Panc1 (cell line): Measurements from ENCODE around the gene ITM2C. TPM values are rescaled to one million over a fixed set of nuclear protein-coding genes. Genes with fewer than 3 reads are reported as not detected.

Experiments used
- ATAC-seq: fragments of 200-7000 bp; cut with Tn5 transposase; 2 replicates; pipeline ENCODE4 v1.9.1; 2020; ENCODE audit warnings: mild to moderate bottlenecking, moderate library complexity
- BruUV-seq: library from RNA; stranded (reverse); fragments of 400-500 nt; replicated peaks from 2 replicates; lab custom pipeline; 2021; lab: Mats Ljungman, UMichigan
- CTCF ChIA-PET: fragments of 300-600 bp; sonication (Branson Sonifier 250); formaldehyde crosslinking; loops from one replicate; lab custom pipeline; 2022; ENCODE audit warnings: antibody characterized with exemption; lab: Charles Lee
- POLR2A ChIA-PET: fragments of 300-600 bp; sonication (Branson Sonifier 250); formaldehyde crosslinking; loops from one replicate; lab custom pipeline; 2022; ENCODE audit warnings: antibody characterized with exemption; lab: Charles Lee
- DNase-seq: peaks from one replicate; pipeline ENCODE4 v3.0.0-alpha.2; 2010; ENCODE audit warnings: low read depth, low spot score
- H3K27ac ChIP-seq: 2 replicates; pipeline ENCODE4 v1.5.1; 2011; ENCODE audit warnings: mild to moderate bottlenecking, low read length, inconsistent platforms
- H3K27me3 ChIP-seq: fragments of 200-500 bp; sonication (Bioruptor generic); 2 replicates; pipeline ENCODE4 v1.6.0; 2014; ENCODE audit warnings: low read length, inconsistent platforms; ENCODE audit not compliant: control insufficient read depth, insufficient read depth
- H3K36me3 ChIP-seq: fragments of 200-500 bp; sonication (Bioruptor generic); 2 replicates; pipeline ENCODE4 v1.5.1; 2014; ENCODE audit warnings: inconsistent platforms, mild to moderate bottlenecking, low read length, moderate library complexity; ENCODE audit not compliant: control insufficient read depth, insufficient read depth
- H3K4me1 ChIP-seq: 2 replicates; pipeline ENCODE4 v1.5.1; 2011; ENCODE audit warnings: inconsistent platforms, mild to moderate bottlenecking, low read length, moderate library complexity; ENCODE audit not compliant: control insufficient read depth, insufficient read depth
- H3K4me3 ChIP-seq, 2 experiments: 2 replicates each; pipeline ENCODE4 v1.5.1; 2011 to 2012; ENCODE audit warnings: low read depth in 2 of 2, low read length in 2 of 2, mild to moderate bottlenecking in 2 of 2, inconsistent platforms in 1 of 2, moderate library complexity in 1 of 2
- H3K9me3 ChIP-seq: fragments of 200-500 bp; sonication (Bioruptor generic); 2 replicates; pipeline ENCODE4 v1.5.1; 2014; ENCODE audit warnings: low read depth, mild to moderate bottlenecking, inconsistent platforms, low read length, moderate library complexity; ENCODE audit not compliant: control insufficient read depth, insufficient read depth
- POLR2AphosphoS5 ChIP-seq: IDR thresholded peaks from 2 replicates; pipeline ENCODE4 v1.6.1; 2012; ENCODE audit warnings: mild to moderate bottlenecking, low read depth, low read length, moderate library complexity
- SIN3A ChIP-seq: IDR thresholded peaks from 2 replicates; pipeline ENCODE4 v1.6.1; 2012; ENCODE audit warnings: low read depth, mild to moderate bottlenecking, low read length, moderate library complexity, borderline replicate concordance; ENCODE audit not compliant: insufficient read depth
- TCF7L2 ChIP-seq: IDR thresholded peaks from 2 replicates; pipeline ENCODE4 v1.6.1; 2011; ENCODE audit warnings: mild to moderate bottlenecking, low read depth, low read length, inconsistent platforms
- in situ Hi-C: cut with HindIII; loops from 2 replicates; pipeline ENCODE4 v1.10.0; 2016; ENCODE audit warnings: low sequenced_read_pairs, low pct_unique_long_range_greater_than_20kb
- intact Hi-C: fragments of 100-400 bp; cut with micrococcal nuclease; formaldehyde crosslinking; loops from one replicate; pipeline ENCODE4 v1.10.0; 2022; ENCODE audit not compliant: unreplicated experiment
- total RNA-seq: library from RNA; stranded (reverse); gene quantifications from one replicate; pipeline ENCODE4 v1.2.1, GENCODE V29; 2021; ENCODE audit not compliant: unreplicated experiment
- TF ChIP-seq, protein P1 (sequence below): fragments of 450-650 bp; IDR thresholded peaks from 2 replicates; pipeline ENCODE4 v1.5.1; 2017; ENCODE audit warnings: mild to moderate bottlenecking
- TF ChIP-seq, protein P2 (sequence below), 2 experiments: IDR thresholded peaks; 2 replicates each; pipeline ENCODE4 v1.6.1; 2011 to 2012; ENCODE audit warnings: low read depth in 2 of 2, control low read depth in 1 of 2, low read length in 1 of 2, mild to moderate bottlenecking in 1 of 2, moderate library complexity in 1 of 2; ENCODE audit not compliant: insufficient read depth in 1 of 2

ITM2C gene
- total RNA-seq, 1 experiment from 2014 or later: 114 TPM

DNA sequence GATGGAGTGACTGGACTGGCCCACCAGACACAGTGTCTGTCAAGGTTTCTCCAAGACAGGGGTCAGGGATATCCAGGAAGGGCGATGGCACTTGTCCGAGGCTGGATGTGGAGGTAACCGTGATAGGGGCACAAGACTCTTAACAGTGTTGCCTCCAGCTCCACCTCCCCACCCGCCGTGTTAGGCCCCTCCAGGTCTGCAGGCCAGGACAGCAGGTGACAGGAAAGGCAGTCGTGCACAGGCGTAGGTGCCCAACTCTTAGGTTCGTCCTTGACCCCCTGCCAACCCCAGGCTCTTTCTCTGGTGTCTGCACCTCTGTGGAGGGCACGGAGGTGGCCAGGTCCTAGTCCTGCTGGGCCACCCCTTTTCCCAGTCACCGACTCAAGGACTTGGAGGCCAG is 10.1 kb downstream of the ITM2C start:
- CTCF ChIA-PET: no interaction called here
- TF ChIP-seq, protein P1, sequence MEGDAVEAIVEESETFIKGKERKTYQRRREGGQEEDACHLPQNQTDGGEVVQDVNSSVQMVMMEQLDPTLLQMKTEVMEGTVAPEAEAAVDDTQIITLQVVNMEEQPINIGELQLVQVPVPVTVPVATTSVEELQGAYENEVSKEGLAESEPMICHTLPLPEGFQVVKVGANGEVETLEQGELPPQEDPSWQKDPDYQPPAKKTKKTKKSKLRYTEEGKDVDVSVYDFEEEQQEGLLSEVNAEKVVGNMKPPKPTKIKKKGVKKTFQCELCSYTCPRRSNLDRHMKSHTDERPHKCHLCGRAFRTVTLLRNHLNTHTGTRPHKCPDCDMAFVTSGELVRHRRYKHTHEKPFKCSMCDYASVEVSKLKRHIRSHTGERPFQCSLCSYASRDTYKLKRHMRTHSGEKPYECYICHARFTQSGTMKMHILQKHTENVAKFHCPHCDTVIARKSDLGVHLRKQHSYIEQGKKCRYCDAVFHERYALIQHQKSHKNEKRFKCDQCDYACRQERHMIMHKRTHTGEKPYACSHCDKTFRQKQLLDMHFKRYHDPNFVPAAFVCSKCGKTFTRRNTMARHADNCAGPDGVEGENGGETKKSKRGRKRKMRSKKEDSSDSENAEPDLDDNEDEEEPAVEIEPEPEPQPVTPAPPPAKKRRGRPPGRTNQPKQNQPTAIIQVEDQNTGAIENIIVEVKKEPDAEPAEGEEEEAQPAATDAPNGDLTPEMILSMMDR: no peak
- TF ChIP-seq POLR2AphosphoS5 (no peak), TCF7L2 (no peak), SIN3A (no peak)
- TF ChIP-seq, protein P2, sequence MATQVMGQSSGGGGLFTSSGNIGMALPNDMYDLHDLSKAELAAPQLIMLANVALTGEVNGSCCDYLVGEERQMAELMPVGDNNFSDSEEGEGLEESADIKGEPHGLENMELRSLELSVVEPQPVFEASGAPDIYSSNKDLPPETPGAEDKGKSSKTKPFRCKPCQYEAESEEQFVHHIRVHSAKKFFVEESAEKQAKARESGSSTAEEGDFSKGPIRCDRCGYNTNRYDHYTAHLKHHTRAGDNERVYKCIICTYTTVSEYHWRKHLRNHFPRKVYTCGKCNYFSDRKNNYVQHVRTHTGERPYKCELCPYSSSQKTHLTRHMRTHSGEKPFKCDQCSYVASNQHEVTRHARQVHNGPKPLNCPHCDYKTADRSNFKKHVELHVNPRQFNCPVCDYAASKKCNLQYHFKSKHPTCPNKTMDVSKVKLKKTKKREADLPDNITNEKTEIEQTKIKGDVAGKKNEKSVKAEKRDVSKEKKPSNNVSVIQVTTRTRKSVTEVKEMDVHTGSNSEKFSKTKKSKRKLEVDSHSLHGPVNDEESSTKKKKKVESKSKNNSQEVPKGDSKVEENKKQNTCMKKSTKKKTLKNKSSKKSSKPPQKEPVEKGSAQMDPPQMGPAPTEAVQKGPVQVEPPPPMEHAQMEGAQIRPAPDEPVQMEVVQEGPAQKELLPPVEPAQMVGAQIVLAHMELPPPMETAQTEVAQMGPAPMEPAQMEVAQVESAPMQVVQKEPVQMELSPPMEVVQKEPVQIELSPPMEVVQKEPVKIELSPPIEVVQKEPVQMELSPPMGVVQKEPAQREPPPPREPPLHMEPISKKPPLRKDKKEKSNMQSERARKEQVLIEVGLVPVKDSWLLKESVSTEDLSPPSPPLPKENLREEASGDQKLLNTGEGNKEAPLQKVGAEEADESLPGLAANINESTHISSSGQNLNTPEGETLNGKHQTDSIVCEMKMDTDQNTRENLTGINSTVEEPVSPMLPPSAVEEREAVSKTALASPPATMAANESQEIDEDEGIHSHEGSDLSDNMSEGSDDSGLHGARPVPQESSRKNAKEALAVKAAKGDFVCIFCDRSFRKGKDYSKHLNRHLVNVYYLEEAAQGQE (IDR thresholded peaks at IDR 0.05; ENCODE audit: insufficient read depth in 1 of 2, low read depth in 2 of 2, low read length in 1 of 2): no peak
- intact Hi-C loops: no loop called here

DNA sequence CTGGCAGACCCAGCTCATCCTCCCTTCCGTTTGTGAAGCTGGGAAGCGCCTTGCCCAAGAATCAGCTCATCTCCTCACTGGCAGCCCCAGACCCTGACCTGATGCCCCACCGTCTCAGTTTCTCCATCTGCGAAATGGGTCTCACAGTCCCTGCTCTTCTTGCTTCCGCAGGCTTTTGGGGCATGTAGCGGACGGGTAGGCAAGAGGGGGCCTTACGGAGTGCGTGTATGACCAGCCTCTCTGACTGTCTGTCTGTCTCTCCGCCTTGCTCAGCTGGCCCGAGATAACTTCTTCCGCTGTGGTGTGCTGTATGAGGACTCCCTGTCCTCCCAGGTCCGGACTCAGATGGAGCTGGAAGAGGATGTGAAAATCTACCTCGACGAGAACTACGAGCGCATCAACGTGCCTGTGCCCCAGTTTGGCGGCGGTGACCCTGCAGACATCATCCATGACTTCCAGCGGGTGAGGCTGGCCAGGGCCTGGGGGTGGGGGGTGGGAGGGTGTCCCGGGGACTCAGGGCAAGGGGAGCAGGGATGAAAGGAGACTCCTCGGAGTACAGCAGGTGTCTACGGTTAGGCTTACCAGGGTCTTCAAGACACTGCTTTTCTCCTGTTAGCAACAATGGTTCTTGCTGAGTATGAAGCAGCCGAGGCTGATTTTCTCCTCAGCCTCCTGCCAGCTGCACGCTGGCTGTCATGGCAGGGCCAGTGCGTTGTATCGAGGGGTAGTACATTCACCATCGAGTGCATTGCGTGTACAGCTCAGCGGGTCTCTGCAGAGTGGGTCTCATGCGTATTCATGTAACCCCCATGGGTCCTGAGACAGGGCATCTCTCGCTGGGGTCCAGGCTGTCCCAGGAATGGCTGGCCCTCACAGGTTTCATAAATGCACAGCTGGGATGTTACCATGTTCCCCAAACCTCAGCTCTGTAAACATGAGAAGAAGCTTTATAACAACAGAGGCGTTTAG is 10.9 kb downstream of the ITM2C start:
- Histone ChIP-seq H3K36me3 (no peaks in the 10 kb centered on the region), H3K27me3 (no peaks in the 10 kb centered on the region), H3K27ac (no peak overlapping the region), H3K9me3 (no peaks in the 10 kb centered on the region), H3K4me1 (peaks cover 15% of the 10 kb centered on the region), H3K4me3 (no peak overlapping the region)
- no TSS peak for BruUV-seq
- ChIA-PET CTCF (no interaction called here), POLR2A (interaction anchor here (0.5 kb wide), 1 partner anchor 8 kb away, joined by 3 read pairs; no protein-coding TSS in a partner anchor)
- ATAC-seq (no peak), DNase-seq (no peak)
- TF ChIP-seq SIN3A (no peak), TCF7L2 (no peak), POLR2AphosphoS5 (no peak)
- TF ChIP-seq, protein P1: no peak
- TF ChIP-seq, protein P2 (IDR thresholded peaks at IDR 0.05; ENCODE audit: insufficient read depth in 1 of 2, low read depth in 2 of 2, low read length in 1 of 2): no peak
- intact Hi-C loops (no loop called here), in situ Hi-C loops (loop anchor here (5.0 kb wide), 1 partner anchor 77 kb away; no protein-coding TSS in a partner anchor)

More for the DNA sequence above, 10.1 kb downstream of the ITM2C start:
- DNase-seq (no peak), ATAC-seq (no peak)
- H3K27ac ChIP-seq: no peak overlapping the region
- peaks cover 22% of the 10 kb centered on the region for H3K4me1 ChIP-seq
- BruUV-seq: no TSS peak
- in situ Hi-C loops: loop anchor here (5.0 kb wide), 1 partner anchor 77 kb away; no protein-coding TSS in a partner anchor
- H3K36me3 ChIP-seq: no peaks in the 10 kb centered on the region
- POLR2A ChIA-PET: no interaction called here
- no peaks in the 10 kb centered on the region for H3K9me3 ChIP-seq
- no peaks in the 10 kb centered on the region for H3K27me3 ChIP-seq
- no peak overlapping the region for H3K4me3 ChIP-seq
